GM10248 (cell line): Measurements from ENCODE around the gene CDCA4.

ENCODE experiments used
- CTCF ChIA-PET: fragments of 300-600 bp; sonication (Branson Sonifier 250); formaldehyde crosslinking; extraction: SDS; loops from one replicate; lab custom pipeline; 2021; ENCODE audit warnings: antibody characterized with exemption; lab: Yijun Ruan, JAX
- POLR2A ChIA-PET: fragments of 350-650 bp; sonication (Branson Sonifier 250); formaldehyde crosslinking; extraction: SDS; loops from one replicate; lab custom pipeline; 2020; ENCODE audit warnings: antibody characterized with exemption; lab: Yijun Ruan, JAX
- DNase-seq: peaks from one replicate; pipeline ENCODE4 v3.0.0; 2012; ENCODE audit errors: extremely low spot score
- TF ChIP-seq, protein P1 (sequence below): IDR thresholded peaks from 2 replicates; pipeline ENCODE4 v1.5.1; 2012; ENCODE audit warnings: mild to moderate bottlenecking, low read depth; ENCODE audit errors: extremely low read depth, missing control alignments, control extremely low read depth

The CDCA4 gene

DNA sequence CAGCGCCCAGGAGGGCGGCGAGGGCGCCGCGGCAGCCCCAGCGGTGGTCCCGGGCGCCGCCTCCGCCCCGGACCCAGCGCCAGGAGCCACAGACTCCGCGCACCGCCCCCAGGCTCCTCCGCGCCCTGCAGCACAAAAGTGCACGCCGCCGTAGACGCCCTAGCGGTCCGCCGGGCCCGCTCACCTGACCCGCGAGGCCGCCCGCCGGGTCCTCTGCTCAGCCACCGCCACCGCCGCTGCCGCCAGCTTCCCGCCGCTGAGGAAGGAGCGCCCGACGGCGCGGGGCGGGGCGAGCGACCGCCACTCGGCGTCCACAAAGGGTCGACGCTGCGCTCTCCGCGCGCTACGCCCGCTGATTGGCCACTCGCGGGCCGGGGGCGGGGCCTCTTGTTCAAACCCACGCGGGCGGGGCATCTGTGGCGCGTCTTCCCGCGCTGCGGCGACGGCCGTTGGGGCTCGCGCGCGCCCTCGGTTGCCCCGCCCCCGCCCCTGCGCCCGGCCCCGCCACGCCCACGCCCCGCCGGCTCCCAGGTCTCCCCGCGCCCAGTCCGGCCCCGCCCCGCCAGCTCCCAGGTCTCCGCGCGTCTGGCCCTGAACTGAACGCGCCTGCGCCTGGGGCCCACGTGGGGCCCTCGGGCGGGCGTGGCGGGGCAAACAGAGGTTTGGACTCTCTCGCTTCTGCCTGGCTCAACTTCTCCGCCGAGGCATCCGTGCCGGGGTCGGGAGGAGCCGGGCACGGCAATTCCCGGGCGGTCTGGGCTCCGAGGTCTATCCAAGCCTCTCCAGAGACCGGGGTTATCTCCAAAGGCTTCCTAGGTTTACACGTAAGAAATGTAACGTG, at the start of gene CDCA4:
Gene CDCA4 (minus strand): TSS at position 269 of the 841 bp plus-strand sequence. CDS start 9,154 bp downstream, outside the sequence.
- DNase-seq, result peak; percentile 99
- POLR2A ChIA-PET, result interaction anchor here (0.6 to 0.7 kb wide), 3 partner anchors 20 to 52 kb away, joined by 3 to 4 read pairs (median 3); no protein-coding TSS in a partner anchor

DNA sequence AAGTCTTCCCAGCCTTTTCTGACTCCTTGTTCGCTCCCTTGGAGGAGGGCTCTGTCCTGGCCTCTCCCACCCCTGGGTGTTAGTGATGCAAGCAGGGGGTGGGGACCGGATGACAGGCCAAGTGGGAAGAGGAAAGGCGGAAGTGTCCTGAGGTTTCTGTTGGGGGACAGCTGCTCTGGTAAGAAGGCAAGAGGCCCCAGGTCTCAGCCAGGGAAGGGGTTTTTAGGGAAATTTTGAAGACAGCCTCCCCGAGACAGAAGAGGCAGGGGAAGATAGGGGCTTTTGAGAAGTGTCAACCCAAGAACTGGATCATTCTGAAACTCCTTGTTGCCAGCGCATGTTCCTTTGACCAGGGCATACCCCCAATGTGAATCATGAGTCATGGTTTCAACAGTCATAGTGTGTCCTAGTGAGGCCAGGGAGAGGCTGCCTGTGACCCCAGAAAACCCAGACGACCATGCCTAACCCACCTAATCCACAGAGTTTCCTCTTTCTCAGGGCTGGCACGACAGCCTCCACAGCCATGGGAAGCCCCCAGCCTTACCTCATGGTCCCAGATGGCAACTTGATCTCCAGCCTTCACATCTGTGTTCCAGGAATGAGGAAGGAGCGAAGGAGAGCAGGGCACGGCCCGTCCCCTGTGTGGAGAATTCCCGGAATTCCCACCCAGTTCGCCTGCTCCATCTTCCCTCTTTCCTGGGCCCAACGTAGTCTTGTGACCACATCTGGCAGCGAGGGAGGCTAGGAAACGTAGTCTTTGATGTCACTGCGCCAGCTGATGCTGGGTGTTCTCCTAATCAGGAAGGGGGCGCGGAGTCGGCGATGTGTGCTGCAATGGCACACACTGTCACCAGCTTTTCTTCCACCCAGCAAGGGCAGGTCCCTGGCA, 49.2 kb upstream of the CDCA4 start:
- POLR2A ChIA-PET, result no interaction called here
- CTCF ChIA-PET, result interaction anchor here (0.8 to 9.8 kb wide), 7 partner anchors 9 to 411 kb away, joined by 3 to 128 read pairs (median 3); no protein-coding TSS in a partner anchor
- TF ChIP-seq, protein P1, sequence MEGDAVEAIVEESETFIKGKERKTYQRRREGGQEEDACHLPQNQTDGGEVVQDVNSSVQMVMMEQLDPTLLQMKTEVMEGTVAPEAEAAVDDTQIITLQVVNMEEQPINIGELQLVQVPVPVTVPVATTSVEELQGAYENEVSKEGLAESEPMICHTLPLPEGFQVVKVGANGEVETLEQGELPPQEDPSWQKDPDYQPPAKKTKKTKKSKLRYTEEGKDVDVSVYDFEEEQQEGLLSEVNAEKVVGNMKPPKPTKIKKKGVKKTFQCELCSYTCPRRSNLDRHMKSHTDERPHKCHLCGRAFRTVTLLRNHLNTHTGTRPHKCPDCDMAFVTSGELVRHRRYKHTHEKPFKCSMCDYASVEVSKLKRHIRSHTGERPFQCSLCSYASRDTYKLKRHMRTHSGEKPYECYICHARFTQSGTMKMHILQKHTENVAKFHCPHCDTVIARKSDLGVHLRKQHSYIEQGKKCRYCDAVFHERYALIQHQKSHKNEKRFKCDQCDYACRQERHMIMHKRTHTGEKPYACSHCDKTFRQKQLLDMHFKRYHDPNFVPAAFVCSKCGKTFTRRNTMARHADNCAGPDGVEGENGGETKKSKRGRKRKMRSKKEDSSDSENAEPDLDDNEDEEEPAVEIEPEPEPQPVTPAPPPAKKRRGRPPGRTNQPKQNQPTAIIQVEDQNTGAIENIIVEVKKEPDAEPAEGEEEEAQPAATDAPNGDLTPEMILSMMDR, result no peak
- DNase-seq, result peak; percentile 83

More for the DNA sequence above, at the start of gene CDCA4:
- TF ChIP-seq, protein P1, result no peak
- CTCF ChIA-PET, result interaction anchor here (0.8 to 4.9 kb wide), 8 partner anchors 8 to 69 kb away, joined by 3 to 30 read pairs (median 4); no protein-coding TSS in a partner anchor

DNA sequence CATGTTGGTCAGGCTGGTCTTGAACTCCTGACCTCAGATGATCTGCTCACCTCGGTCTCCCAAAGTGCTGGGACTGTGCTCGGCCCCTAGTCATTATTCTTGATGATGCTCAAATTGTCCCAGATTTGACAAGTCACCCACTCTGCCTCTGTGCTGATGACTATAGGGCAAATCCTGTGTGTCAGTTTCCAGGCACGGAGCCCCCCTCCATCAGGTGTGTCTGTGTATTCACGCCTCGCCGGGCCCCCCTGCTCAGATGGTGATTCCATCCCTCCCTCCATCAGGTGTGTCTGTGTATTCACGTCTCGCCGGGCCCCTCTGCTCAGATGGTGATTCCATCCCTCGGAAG, 48.6 kb upstream of the CDCA4 start:
- no peak for DNase-seq
- TF ChIP-seq, protein P1, result no peak
- CTCF ChIA-PET, result interaction anchor here (3.4 to 9.8 kb wide), 2 partner anchors 19 to 24 kb away, joined by 12 to 128 read pairs; no protein-coding TSS in a partner anchor
- POLR2A ChIA-PET, result no interaction called here

DNA sequence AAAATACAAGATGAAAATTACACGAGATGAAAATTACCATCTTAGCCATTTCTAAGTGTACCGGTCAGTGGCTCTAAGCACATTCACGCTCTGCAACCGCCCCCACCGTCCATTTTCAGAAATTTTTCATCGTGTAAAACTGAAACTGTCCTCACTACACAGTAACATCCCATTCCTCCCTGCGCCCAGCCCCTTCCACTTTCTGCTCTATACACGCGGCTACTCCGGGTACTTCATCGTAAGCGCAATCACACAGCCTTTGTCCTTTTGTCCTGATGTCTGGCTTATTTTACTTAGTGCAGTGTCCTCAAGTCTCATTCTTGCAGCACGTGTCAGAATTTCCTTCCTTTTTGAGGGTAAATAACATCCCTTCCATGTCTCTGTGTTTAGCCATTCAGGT, 47.9 kb upstream of the CDCA4 start:
- CTCF ChIA-PET, result interaction anchor here (3.4 to 9.8 kb wide), 2 partner anchors 19 to 23 kb away, joined by 12 to 128 read pairs; no protein-coding TSS in a partner anchor
- TF ChIP-seq, protein P1, result no peak
- no peak for DNase-seq
- POLR2A ChIA-PET, result no interaction called here

DNA sequence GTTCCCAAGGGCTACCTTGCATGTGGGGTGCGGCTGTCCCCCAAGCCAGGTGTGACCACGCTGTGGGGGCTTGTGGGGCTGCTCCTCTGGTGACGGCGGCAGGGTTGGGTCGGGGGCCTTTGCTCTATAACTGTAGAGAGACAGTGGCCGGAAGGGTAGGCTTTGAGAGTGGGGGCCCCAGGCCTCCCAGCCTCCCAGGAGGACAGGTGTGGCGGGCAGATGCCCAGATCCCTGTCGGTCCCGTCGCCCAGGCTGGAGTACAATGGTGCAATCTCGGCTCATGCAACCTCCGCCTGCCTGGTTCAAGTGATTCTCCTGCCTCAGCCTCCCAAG, 47.1 kb upstream of the CDCA4 start:
- DNase-seq, result no peak
- ChIA-PET CTCF (interaction anchor here (1.7 to 13.0 kb wide), 2 partner anchors 20 to 23 kb away, joined by 5 to 140 read pairs; no protein-coding TSS in a partner anchor), POLR2A (no interaction called here)
- TF ChIP-seq, protein P1, result no peak
